Suprapubic skin (tissue), 4 donors: ENCODE measurements around the gene AACS. TPM values are rescaled to one million over a fixed set of nuclear protein-coding genes. Genes with fewer than 3 reads are reported as not detected.

ENCODE experiments used
- DNase-seq, 2 donors: peaks; one replicate each; pipeline ENCODE4 v3.0.0-alpha.2; 2019; ENCODE audit warnings: low spot score in 2 of 2
- H3K27ac ChIP-seq: fragments of 200-600 bp; sonication (generic); one replicate; pipeline ENCODE4 v1.5.1; 2019
- H3K27me3 ChIP-seq: fragments of 200-600 bp; sonication (generic); one replicate; pipeline ENCODE4 v1.5.1; 2019
- H3K36me3 ChIP-seq: fragments of 200-600 bp; sonication (generic); one replicate; pipeline ENCODE4 v1.5.1; 2019
- H3K4me1 ChIP-seq: fragments of 200-600 bp; sonication (generic); one replicate; pipeline ENCODE4 v1.5.1; 2019
- H3K4me3 ChIP-seq: fragments of 200-600 bp; sonication (generic); one replicate; pipeline ENCODE4 v1.5.1; 2019; ENCODE audit warnings: mild to moderate bottlenecking
- H3K9me3 ChIP-seq: fragments of 200-600 bp; sonication (generic); one replicate; pipeline ENCODE4 v1.5.1; 2019
- CTCF ChIP-seq, 2 donors: fragments of 200-600 bp in 1 of 2; fragments of 450-650 bp in 1 of 2; sonication (generic) in 1 of 2; IDR thresholded peaks; one replicate each; pipeline ENCODE4 v1.5.1; 2016 to 2019; ENCODE audit warnings: antibody characterized with exemption in 2 of 2, mild to moderate bottlenecking in 1 of 2, moderate library complexity in 1 of 2
- EP300 ChIP-seq: sonication (generic); formaldehyde crosslinking; IDR thresholded peaks from one replicate; pipeline ENCODE4 v1.6.1; 2017; ENCODE audit warnings: antibody characterized with exemption
- POLR2A ChIP-seq, 2 donors: fragments of 450-650 bp; IDR thresholded peaks; one replicate each; pipeline ENCODE4 v1.6.1; 2017; ENCODE audit warnings: antibody characterized with exemption in 2 of 2, mild to moderate bottlenecking in 2 of 2, moderate library complexity in 2 of 2
- POLR2AphosphoS5 ChIP-seq, 3 donors: sonication (generic); formaldehyde crosslinking; IDR thresholded peaks; one replicate each; pipeline ENCODE4 v1.6.1; 2017; ENCODE audit warnings: antibody characterized with exemption in 3 of 3
- WGBS: methylation state at CpG from one replicate; pipeline ENCODE4 v1.1.5; 2018; 5-methylcytosine and 5-hydroxymethylcytosine counted together
- total RNA-seq, 4 donors: library from RNA; depleted of rRNA; stranded (reverse); fragments of >200 nt; gene quantifications; one replicate each; pipeline ENCODE4 v1.1.0, GENCODE V29; 2016

The AACS gene
- total RNA-seq, 4 donors from 2014 or later: 69.0 to 103 (median 77.0) TPM

- Histone ChIP-seq H3K36me3 (peaks cover 4% of the 10 kb centered on the region), H3K4me1 (peaks cover 27% of the 10 kb centered on the region), H3K27ac (no peak overlapping the region), H3K27me3 (no peaks in the 10 kb centered on the region), H3K9me3 (no peaks in the 10 kb centered on the region), H3K4me3 (no peak overlapping the region)
- 76% methylated on average over 6 of the region's 6 CpGs for WGBS
- DNase-seq: no peak
- TF ChIP-seq POLR2A (IDR thresholded peaks at IDR 0.05) (no peak), POLR2AphosphoS5 (IDR thresholded peaks at IDR 0.05) (no peak), EP300 (no peak), CTCF (IDR thresholded peaks at IDR 0.05) (no peak)
These were observed 3.2 kb downstream of the AACS start for GRCh38 chr12:125068391-125068790.

DNA sequence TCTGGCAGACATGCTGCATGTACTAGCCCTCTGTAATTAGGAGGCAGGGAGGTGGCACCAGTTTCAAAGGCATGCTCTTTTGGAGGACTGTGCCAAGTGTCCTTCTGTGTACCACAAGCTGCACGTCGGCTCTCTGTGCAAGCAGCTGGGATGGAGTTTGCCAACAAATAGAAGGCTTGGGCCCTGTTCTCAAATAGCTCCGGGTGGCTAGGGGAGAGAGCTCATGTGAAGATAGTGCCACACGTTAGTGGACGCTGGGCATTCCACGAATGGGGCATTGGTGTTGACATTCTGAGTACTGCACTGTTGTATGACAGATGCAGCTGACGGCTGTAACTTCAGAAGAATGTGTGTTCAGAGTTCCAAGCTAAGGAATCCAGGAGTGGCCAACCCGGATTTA is 4.4 kb downstream of the AACS start:
- TF ChIP-seq EP300 (no peak), POLR2A (IDR thresholded peaks at IDR 0.05) (no peak), POLR2AphosphoS5 (IDR thresholded peaks at IDR 0.05) (no peak), CTCF (IDR thresholded peaks at IDR 0.05) (no peak)
- no peak for DNase-seq
- peaks cover 25% of the 10 kb centered on the region for H3K4me1 ChIP-seq
- peaks cover 4% of the 10 kb centered on the region for H3K36me3 ChIP-seq
- 68% methylated on average over 8 of the region's 8 CpGs for WGBS
- no peaks in the 10 kb centered on the region for H3K9me3 ChIP-seq
- H3K27me3 ChIP-seq: no peaks in the 10 kb centered on the region
- H3K27ac ChIP-seq: no peak overlapping the region
- H3K4me3 ChIP-seq: no peak overlapping the region

DNA sequence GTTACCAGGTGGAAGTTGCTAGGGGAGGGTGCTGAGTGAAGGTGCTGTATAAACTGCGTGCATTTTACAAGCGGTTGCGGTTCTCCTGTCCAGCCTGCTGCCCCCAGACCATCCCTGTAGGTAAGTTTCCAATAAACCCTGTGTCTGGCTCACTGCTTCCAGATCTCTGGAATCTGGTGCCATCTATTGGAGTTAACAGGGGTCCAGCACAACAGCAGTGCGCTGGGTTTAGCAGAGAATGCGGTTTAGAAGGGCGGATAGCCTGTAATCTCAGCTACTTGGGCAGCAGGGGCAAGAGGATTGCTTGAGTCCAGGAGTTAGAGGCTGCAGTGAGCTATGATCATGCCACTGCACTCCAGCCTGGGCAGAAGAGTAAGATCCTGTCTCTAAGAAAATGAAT is 4.9 kb downstream of the AACS start:
- Histone ChIP-seq H3K4me3 (no peak overlapping the region), H3K27me3 (no peaks in the 10 kb centered on the region), H3K9me3 (no peaks in the 10 kb centered on the region), H3K27ac (no peak overlapping the region), H3K4me1 (peaks cover 21% of the 10 kb centered on the region), H3K36me3 (peaks cover 4% of the 10 kb centered on the region)
- no peak for DNase-seq
- 89% methylated on average over 6 of the region's 6 CpGs for WGBS
- no peak for TF ChIP-seq CTCF (IDR thresholded peaks at IDR 0.05)
- TF ChIP-seq EP300: no peak
- no peak for TF ChIP-seq POLR2A (IDR thresholded peaks at IDR 0.05)
- TF ChIP-seq POLR2AphosphoS5 (IDR thresholded peaks at IDR 0.05): no peak

GRCh38 chr12:125070661-125071390 is 5.6 kb downstream of the AACS start:
- no peak for DNase-seq
- H3K27me3 ChIP-seq: no peaks in the 10 kb centered on the region
- no peaks in the 10 kb centered on the region for H3K9me3 ChIP-seq
- 85% methylated on average over 9 of the region's 11 CpGs for WGBS
- no peak overlapping the region for H3K27ac ChIP-seq
- no peak for TF ChIP-seq EP300
- no peak for TF ChIP-seq POLR2A (IDR thresholded peaks at IDR 0.05)
- TF ChIP-seq POLR2AphosphoS5 (IDR thresholded peaks at IDR 0.05): no peak
- no peak for TF ChIP-seq CTCF (IDR thresholded peaks at IDR 0.05)
- peaks cover 22% of the 10 kb centered on the region for H3K4me1 ChIP-seq
- no peak overlapping the region for H3K4me3 ChIP-seq
- H3K36me3 ChIP-seq: peaks cover 6% of the 10 kb centered on the region

- H3K27me3 ChIP-seq: no peaks in the 10 kb centered on the region
- no peak overlapping the region for H3K27ac ChIP-seq
- H3K9me3 ChIP-seq: no peaks in the 10 kb centered on the region
- DNase-seq: no peak
- H3K4me1 ChIP-seq: peaks cover 15% of the 10 kb centered on the region
- TF ChIP-seq EP300 (no peak), POLR2A (IDR thresholded peaks at IDR 0.05) (no peak), CTCF (IDR thresholded peaks at IDR 0.05) (no peak), POLR2AphosphoS5 (IDR thresholded peaks at IDR 0.05) (no peak)
- WGBS: 83% methylated on average over 12 of the region's 12 CpGs
- no peak overlapping the region for H3K4me3 ChIP-seq
- H3K36me3 ChIP-seq: peaks cover 12% of the 10 kb centered on the region
These were observed 6.2 kb downstream of the AACS start for GRCh38 chr12:125071456-125071855.
